Activated CD4-positive, CD25-positive, alpha-beta regulatory T cell treated with anti-CD3 and anti-CD28 coated beads, Interleukin-2, amount 50 U/mL, for 24 hours (primary cell): ENCODE results near the gene TMED6.
"Not testable (repeated sequence)": the region's sequence is repeated elsewhere in the genome, so short reads cannot be mapped to it uniquely, and the experiment has no call there.

Experiments used
- ATAC-seq, 2 donors: fragments of 150-1000 bp; cut with Tn5 transposase; one replicate each; pipeline ENCODE4 v1.10.0; 2021; ENCODE audit warnings: mild to moderate bottlenecking in 1 of 2, moderate library complexity in 1 of 2

Gene TMED6

DNA sequence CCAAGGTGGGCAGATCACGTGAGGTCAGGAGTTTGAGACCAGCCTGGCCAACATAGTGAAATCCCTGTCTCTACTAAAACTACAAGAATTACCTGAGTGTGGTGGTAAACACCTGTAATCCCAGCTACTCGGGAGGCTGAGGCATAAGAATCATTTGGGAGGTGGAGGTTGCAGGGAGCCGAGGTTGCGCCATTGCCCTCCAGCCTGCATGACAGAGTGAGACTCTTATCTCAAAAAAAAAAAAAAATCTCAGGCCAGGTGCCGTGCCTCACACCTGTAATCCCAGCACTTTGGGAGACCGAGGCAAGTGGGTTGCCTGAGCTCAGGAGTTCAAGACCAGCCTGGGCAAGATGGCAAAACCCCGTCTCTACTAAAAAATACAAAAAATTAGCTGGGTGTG lies 54.8 kb downstream of the TMED6 start:
- ATAC-seq, result not testable (repeated sequence)

DNA sequence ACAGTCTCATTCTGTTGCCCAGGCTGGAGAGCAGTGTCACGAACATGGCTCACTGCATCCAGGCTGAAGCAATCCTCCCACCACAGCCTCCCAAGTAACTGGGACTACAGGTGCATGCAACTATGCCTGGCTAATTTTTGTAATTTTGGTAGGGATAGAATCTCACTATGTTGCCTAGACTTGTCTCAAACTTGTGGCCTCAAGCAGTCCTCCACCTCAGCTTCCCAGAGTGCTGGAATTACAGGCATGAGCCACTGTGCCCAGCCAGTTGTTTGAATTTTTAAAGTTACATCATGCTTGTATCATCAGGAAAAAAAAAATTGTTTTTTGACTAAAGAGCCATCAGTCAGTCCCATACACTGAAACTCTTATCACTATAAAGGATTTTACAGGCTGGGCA lies 57.5 kb downstream of the TMED6 start:
- ATAC-seq, result no peak

DNA sequence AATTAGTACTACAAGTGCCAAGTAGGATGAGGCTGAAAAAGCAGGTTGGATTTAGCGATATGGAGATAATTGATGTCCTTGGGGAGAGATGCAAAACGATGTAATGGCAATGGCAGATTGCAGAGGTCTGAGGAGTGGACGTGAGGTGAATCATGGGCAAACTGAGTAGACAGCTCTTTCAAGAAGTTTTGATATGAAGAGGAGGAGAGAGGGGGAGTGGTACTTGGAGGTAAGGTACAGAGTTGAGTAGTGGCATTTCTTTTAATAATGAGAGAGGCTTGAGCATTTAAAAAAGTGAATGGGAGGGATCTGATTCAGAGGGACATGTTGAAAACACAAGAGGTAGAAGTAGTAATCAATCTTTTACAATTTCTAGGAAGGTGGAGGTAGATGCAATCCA lies 58.2 kb downstream of the TMED6 start:
- ATAC-seq, result no peak
